GM19193 (cell line): ENCODE results near the gene KCNC4.

Source experiments
- POLR2A ChIP-seq: IDR thresholded peaks from 4 replicates; pipeline ENCODE4 v1.6.1; 2011; ENCODE audit not compliant: insufficient read depth, insufficient read length; ENCODE audit errors: extremely low read depth

Gene KCNC4

GRCh38 chr1:110229348-110230001 is 19.4 kb downstream of the KCNC4 start:
- no peak for TF ChIP-seq POLR2A

DNA sequence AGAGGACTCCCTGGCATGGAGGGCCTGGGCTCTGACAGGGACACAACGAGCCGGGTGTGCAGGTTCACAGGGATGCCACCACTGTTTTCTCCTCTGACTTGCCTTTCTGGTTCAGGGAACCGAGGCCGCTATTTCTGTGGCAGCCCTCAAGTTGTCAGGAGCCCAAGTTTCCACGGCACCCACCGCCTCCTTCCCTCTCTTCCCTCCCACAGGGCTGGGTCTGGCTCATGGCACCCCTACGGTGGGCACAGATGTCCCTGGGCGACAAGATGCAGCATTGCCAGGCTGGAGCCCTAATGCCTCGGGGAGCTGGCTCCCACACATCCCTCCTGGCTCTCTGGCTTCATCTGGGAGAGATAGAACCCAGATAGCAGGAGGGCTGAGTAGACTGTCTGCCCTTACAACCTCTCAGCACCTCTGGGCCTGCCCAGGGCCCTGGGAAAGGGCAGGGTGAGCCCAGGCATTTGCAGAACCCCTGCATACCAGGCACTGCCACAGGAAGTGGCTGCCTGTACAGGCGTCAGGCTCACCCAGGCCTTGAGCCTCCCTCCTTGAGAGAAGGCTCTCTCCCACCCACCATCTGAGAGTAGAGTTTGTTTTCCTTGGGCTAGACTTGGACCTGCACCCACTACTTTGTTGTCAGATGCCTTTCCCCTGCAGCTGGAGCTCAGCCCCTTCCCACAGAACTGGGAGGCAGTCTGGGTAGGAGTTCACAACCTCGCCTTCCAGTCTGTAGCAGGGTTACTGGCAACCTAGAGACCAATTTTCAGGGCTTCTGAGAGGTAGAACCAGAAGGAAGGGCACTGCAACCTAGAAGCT is 20.5 kb downstream of the KCNC4 start:
- TF ChIP-seq POLR2A: no peak

- no peak for TF ChIP-seq POLR2A
These were observed 23.7 kb downstream of the KCNC4 start for GRCh38 chr1:110233861-110234260.

GRCh38 chr1:110234691-110235090 is 24.6 kb downstream of the KCNC4 start:
- TF ChIP-seq POLR2A: no peak

DNA sequence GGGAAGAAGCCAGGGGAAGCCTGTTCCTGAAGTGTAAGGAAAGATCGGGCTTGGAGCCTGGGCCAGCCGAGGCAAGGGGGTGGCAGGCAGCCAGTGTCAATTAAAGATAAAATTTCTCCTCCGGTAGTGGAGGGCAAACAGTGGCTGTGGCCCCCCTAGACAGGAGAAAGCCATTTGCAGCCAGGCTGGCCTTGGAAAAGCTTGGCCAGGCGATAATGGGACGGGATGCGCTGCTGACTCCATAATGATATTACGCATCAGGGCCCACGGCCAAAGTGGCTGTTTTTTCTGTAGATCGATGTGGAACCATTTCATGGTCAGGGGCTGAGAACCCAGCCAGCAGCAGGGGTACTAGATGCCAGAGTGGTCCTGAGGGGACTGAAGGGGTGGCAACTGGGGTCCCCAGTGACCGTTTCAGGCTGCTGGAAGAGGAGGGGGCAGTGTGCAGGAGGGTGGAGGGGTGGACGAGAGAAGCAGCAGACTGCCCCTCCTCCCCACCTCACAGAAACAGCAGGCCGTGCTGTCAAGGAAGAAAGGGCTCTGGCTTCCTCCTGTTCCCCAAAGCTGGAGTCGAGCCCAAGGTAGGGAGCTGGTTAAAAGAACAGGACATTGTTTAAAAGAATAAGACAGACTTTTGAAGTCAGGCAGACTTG is 25.2 kb downstream of the KCNC4 start:
- TF ChIP-seq POLR2A: no peak

- no peak for TF ChIP-seq POLR2A
These were observed 25.9 kb downstream of the KCNC4 start for GRCh38 chr1:110235834-110236682.

- TF ChIP-seq POLR2A: no peak
These were observed 27.5 kb downstream of the KCNC4 start for GRCh38 chr1:110237386-110238152.

DNA sequence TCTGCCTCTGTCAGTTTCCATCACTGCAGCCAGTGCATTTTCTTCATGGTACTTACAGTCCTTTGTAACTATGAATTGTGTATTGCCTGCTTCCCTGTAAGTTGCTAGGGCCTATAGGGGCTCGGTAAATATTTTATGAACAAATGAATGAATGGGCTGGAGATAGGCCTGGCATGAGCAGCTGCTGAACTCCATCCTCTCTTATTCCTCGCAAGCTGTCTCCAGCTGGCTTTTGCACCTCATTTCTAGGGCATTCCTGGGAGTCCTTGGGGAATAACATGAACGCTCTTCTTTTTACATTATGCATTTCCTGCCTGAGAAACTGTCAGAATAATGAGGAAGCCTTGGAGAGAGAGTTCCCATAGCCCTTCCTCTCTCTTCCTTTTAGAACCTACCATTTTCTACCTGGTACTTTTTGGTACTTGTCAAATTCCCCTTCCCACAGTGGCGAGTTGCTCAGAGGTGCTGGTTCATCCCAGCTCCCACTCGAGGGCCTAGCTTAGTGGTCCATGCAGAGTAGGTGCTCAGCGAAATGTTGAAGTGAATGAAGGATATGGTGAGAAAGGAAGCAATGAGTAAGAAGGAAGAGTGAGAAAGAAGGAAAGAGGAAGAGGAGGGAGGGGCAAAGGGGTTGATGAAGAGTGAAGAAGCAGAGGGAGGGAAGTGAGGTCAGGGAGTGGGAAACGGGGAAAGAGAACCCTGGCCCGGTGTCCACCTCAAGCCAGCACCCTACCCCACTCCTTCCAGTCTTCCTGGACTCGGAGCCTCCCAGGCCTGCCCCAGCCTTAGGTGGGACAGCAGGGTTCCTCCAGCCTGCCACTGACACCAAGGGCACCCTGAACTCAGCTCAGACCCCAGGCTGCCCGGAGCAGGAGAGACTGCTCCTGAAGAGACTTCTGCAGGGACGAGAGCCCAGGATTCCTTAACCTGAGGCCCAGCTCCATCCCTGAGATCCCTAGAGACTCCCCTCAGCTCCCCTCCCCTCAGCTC is 29.6 kb downstream of the KCNC4 start:
- no peak for TF ChIP-seq POLR2A

GRCh38 chr1:110240476-110241210 is 30.5 kb downstream of the KCNC4 start:
- no peak for TF ChIP-seq POLR2A

DNA sequence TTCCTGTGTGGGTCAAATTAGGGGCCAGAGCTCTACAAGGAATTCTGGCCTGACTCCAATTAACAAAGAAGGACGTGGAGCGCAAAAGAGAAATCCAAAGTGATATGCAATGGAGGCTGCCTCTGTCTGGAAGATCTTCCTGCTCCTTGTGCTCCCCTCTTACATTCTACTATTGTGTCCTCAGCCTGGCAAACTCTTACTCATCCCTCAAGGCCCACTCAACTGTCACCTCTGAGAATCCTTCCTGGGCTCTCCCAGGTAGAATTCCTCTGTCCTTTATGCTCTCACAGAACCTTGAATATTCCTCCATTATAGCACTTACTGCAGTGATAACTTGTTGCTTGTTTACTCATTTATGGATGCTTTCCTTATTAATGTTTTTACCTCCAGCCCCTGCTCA is 31.4 kb downstream of the KCNC4 start:
- TF ChIP-seq POLR2A: no peak

DNA sequence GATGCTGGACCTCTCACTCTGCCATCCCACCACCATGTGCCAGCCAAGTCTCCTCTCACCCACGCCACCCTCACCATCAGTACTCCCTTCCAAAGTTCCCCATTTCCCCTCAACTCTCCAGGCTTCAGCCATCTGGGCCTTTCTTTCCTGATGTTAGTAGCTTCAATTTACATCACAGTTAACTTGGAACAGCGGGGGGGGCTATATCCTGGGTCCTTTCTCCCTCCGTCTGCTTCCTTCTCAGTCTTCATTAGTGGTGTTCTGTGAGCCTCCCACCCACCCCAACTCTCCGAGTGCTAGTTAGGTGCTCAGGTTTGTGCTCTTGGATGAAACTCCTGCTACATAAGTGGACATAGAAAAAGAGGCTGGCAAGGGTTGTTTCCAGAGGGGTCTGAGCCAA is 31.9 kb downstream of the KCNC4 start:
- TF ChIP-seq POLR2A: no peak

GRCh38 chr1:110242731-110243130 is 32.6 kb downstream of the KCNC4 start:
- TF ChIP-seq POLR2A: no peak
